Ishikawa (cell line): ENCODE data around the gene DERA.

ENCODE experiments used
- TEAD4 ChIP-seq: IDR thresholded peaks from 2 replicates; pipeline ENCODE4 v1.6.1; 2012
- YY1 ChIP-seq: IDR thresholded peaks from 2 replicates; pipeline ENCODE4 v1.6.1; 2012; ENCODE audit warnings: low read depth

- TF ChIP-seq TEAD4, result no peak
- no peak for TF ChIP-seq YY1
Observed at GRCh38 chr12:15933751-15934150, 22.6 kb downstream of the DERA start.
